Activated CD4-positive, alpha-beta memory T cell treated with anti-CD3 and anti-CD28 coated beads for 36 hours (primary cell): ENCODE results near the gene IL12RB1. TPM values are rescaled to one million over a fixed set of nuclear protein-coding genes. Genes with fewer than 3 reads are reported as not detected.
A peak's percentile ranks its signal among the peaks of the same experiment; 100 is the strongest.

Experiments used
- CTCF ChIA-PET: fragments of 350-600 bp; sonication (Branson Sonifier 250); formaldehyde crosslinking; loops from one replicate; lab custom pipeline; 2021; ENCODE audit warnings: antibody characterized with exemption, inconsistent platforms; lab: Charles Lee
- POLR2A ChIA-PET: fragments of 350-600 bp; sonication (Branson Sonifier 250); formaldehyde crosslinking; loops from one replicate; lab custom pipeline; 2021; ENCODE audit warnings: antibody characterized with exemption; lab: Charles Lee
- DNase-seq: peaks from one replicate; pipeline ENCODE4 v3.0.0-alpha.2; 2020
- H3K27ac Mint-ChIP-seq: one replicate; pipeline ENCODE4 v1.8.0; 2021; ENCODE audit warnings: mixed read lengths
- H3K27me3 Mint-ChIP-seq: one replicate; pipeline ENCODE4 v1.8.0; 2021; ENCODE audit warnings: mixed read lengths
- H3K36me3 Mint-ChIP-seq: one replicate; pipeline ENCODE4 v1.8.0; 2021; ENCODE audit warnings: mixed read lengths
- H3K4me1 Mint-ChIP-seq: one replicate; pipeline ENCODE4 v1.8.0; 2021; ENCODE audit warnings: low read depth, mixed read lengths
- H3K4me3 Mint-ChIP-seq: one replicate; pipeline ENCODE4 v1.8.0; 2021; ENCODE audit warnings: mild to moderate bottlenecking, mixed read lengths
- H3K9me3 Mint-ChIP-seq: one replicate; pipeline ENCODE4 v1.8.0; 2021; ENCODE audit warnings: mixed read lengths
- intact Hi-C: fragments of 100-400 bp; cut with micrococcal nuclease; formaldehyde crosslinking; loops from one replicate; pipeline ENCODE4 v1.15.1; 2023
- total RNA-seq, 2 experiments: library from RNA; stranded (reverse); gene quantifications; one replicate each; pipeline ENCODE4 v1.2.3, GENCODE V29; 2021

Gene IL12RB1
- total RNA-seq, result 10 to 100 TPM; 22.6 to 23.3 TPM

DNA sequence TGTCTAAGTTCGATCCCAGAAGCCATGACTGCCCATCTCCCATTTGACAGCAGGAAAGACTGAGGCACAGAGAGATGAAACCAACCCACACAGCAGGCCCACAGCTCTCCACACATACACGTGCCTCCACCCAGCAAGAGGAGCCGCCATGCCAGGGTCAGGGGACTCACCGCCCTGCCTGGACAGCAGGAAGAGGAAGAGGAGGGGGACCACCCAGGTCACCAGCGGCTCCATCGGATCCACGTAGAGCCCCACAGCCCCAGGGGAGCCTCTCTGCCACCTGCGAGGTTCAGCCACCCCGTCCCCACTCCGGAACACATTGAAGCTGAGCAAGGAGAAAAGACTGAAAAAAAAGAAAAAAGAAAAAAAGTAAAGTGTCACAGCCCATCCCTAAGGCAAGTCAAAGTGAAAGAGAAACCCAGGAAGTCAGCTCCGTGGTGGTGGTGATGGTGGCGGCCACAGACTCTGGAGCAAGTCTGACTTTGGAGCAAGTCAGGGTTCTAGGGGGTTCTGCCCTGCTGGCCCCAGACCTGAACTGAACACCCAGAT lies at the start of gene IL12RB1:
IL12RB1 (minus strand) TSS at position 345 of the 549 bp plus-strand sequence; CDS start at position 234, 111 bp downstream.
- intact Hi-C loops, result no loop called here

DNA sequence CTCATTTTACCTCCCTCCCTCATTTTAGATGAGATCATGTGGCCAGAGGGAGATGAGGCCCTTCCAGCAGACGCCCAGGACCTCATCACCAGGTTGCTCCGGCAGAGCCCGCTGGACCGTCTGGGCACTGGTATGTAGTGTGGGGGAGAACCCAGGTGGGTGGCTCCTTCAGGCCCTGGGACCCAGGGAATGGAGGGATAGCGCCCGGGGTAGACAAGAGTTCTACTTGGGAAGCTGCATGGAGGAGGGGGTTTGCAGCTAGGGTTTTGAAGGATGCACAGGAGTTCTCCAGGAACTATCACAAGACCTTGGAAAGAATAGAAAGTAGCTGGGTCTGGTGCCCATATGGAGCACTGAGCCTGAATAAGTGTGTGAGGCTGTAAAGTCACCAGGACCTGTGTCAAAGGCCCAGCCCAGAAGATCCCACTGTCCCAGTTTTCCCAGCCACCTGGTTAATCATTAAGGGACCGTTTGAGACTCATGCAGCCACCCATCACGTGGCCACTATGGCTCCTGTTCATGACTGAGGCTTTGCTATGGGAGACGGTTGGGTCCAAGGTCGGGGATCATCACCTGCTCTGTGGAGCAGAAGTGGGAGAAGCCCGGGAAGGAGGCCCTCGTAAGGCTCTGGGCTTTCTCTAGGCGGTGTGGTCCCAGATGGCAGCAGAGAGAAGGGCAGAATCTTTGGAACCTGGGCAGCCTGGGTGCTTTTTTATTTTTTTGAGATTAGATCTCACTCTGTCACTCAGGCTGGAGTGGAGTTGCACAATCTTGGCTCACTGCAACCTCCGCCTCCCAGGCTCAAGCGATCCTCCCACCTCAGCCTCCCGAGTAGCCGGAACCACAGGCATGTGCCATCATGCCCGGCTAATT lies 49.2 kb upstream of the IL12RB1 start:
- intact Hi-C loops, result no loop called here
- ChIA-PET CTCF (interaction anchor here (1.0 kb wide), 1 partner anchor 16 kb away, joined by 3 read pairs; no protein-coding TSS in a partner anchor), POLR2A (no interaction called here)
- peaks cover 22% of the 10 kb centered on the region for H3K36me3 Mint-ChIP-seq
- no peaks in the 10 kb centered on the region for H3K27me3 Mint-ChIP-seq
- no peak overlapping the region for H3K4me3 Mint-ChIP-seq
- H3K9me3 Mint-ChIP-seq, result no peaks in the 10 kb centered on the region
- no peaks in the 10 kb centered on the region for H3K4me1 Mint-ChIP-seq
- H3K27ac Mint-ChIP-seq, result no peak overlapping the region
- DNase-seq, result no peak

More for the DNA sequence above, at the start of gene IL12RB1:
- DNase-seq, result peak; percentile 82
- H3K4me3 Mint-ChIP-seq, result peak within 1 kb of the TSS; percentile 93
- peaks cover 61% of the 10 kb centered on the region for H3K4me1 Mint-ChIP-seq
- ChIA-PET POLR2A (interaction anchor here (0.7 to 1.9 kb wide), 6 partner anchors 28 to 195 kb away, joined by 3 to 9 read pairs (median 5); partner anchors contain the start of genes ARRDC2, JUND and PIK3R2), CTCF (interaction anchor here (0.7 to 1.9 kb wide), 4 partner anchors 25 to 166 kb away, joined by 3 to 5 read pairs (median 4); no protein-coding TSS in a partner anchor)
- H3K27me3 Mint-ChIP-seq, result no peaks in the 10 kb centered on the region
- peak within 1 kb of the TSS; percentile 96 for H3K27ac Mint-ChIP-seq
- no peaks in the 10 kb centered on the region for H3K9me3 Mint-ChIP-seq
- H3K36me3 Mint-ChIP-seq, result peaks cover 4% of the 10 kb centered on the region

GRCh38 chr19:18131841-18132596 lies 45.3 kb upstream of the IL12RB1 start:
- Mint-ChIP-seq H3K4me1 (peaks cover 4% of the 10 kb centered on the region), H3K9me3 (no peaks in the 10 kb centered on the region), H3K36me3 (peaks cover 17% of the 10 kb centered on the region), H3K4me3 (no peak overlapping the region), H3K27ac (no peak overlapping the region), H3K27me3 (no peaks in the 10 kb centered on the region)
- POLR2A ChIA-PET, result no interaction called here
- peak; percentile 16 for DNase-seq
- intact Hi-C loops, result no loop called here
- CTCF ChIA-PET, result no interaction called here

DNA sequence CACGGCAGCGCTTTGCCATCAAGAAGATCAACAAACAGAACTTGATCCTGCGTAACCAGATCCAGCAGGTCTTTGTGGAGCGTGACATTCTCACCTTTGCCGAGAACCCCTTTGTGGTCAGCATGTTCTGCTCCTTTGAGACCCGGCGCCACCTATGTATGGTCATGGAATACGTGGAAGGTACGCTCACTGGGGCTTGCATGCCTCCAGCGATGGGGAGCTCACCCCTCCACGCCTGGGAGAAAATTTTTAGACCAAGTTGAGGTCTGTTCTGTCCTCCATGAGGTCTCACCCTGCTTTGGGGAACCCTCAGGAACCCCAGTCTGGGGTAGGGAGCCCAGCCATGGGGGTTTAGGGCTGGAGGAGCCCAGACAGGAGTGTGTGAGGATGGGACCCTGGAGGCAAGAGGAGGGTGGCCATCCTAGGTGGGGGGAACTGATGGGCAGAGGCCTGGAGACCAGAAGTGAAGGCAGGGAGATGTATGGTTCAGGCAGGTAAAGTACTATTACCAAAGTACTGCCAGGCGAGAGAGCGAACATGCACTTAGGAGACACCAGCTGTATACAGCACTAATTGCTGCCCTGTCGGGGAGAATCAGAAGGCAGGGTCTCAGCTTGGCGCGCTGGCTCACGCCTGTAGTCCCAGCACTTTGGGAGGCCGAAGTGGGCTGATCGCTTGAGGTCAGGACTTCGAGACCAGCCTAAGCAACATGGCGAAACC lies 43.9 kb upstream of the IL12RB1 start:
- Mint-ChIP-seq H3K4me3 (no peak overlapping the region), H3K36me3 (peaks cover 19% of the 10 kb centered on the region), H3K27ac (no peak overlapping the region), H3K27me3 (no peaks in the 10 kb centered on the region), H3K9me3 (no peaks in the 10 kb centered on the region), H3K4me1 (peaks cover 4% of the 10 kb centered on the region)
- ChIA-PET POLR2A (no interaction called here), CTCF (no interaction called here)
- no peak for DNase-seq
- intact Hi-C loops, result no loop called here

DNA sequence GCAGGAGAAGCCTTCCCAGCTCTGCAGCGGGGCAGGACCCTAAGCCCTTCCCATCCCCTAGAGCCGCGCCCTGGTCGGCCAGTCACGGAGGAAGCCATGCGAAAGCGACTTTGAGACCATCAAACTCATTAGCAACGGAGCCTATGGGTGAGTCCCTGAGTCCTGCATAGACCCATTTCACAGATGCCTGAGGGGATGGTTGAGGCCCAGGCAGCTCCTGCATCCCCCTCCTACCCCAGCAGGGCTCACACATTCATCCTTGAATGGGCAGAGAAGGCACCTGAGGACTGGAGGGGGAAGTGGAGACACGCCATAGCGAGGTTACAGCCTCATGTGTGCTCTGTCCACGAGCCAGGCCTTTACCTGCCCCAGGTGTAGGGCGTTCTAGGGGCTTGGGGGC lies 42.1 kb upstream of the IL12RB1 start:
- POLR2A ChIA-PET, result interaction anchor here (1.2 kb wide), 1 partner anchor 23 kb away, joined by 4 read pairs; the partner anchor contains the start of gene PIK3R2
- no peak overlapping the region for H3K4me3 Mint-ChIP-seq
- CTCF ChIA-PET, result no interaction called here
- peaks cover 4% of the 10 kb centered on the region for H3K4me1 Mint-ChIP-seq
- no peak for DNase-seq
- H3K27ac Mint-ChIP-seq, result no peak overlapping the region
- peaks cover 22% of the 10 kb centered on the region for H3K36me3 Mint-ChIP-seq
- H3K27me3 Mint-ChIP-seq, result no peaks in the 10 kb centered on the region
- H3K9me3 Mint-ChIP-seq, result no peaks in the 10 kb centered on the region
- intact Hi-C loops, result no loop called here

- Mint-ChIP-seq H3K9me3 (no peaks in the 10 kb centered on the region), H3K4me1 (peaks cover 4% of the 10 kb centered on the region), H3K27ac (peak overlapping the region; percentile 49), H3K27me3 (no peaks in the 10 kb centered on the region), H3K36me3 (peaks cover 27% of the 10 kb centered on the region), H3K4me3 (no peak overlapping the region)
- CTCF ChIA-PET, result interaction anchor here (0.7 kb wide), 1 partner anchor 9 kb away, joined by 4 read pairs; no protein-coding TSS in a partner anchor
- intact Hi-C loops, result no loop called here
- POLR2A ChIA-PET, result interaction anchor here (1.2 kb wide), 1 partner anchor 24 kb away, joined by 4 read pairs; the partner anchor contains the start of gene PIK3R2
- DNase-seq, result peak; percentile 42
Observed at GRCh38 chr19:18128044-18128443, 41.3 kb upstream of the IL12RB1 start.

DNA sequence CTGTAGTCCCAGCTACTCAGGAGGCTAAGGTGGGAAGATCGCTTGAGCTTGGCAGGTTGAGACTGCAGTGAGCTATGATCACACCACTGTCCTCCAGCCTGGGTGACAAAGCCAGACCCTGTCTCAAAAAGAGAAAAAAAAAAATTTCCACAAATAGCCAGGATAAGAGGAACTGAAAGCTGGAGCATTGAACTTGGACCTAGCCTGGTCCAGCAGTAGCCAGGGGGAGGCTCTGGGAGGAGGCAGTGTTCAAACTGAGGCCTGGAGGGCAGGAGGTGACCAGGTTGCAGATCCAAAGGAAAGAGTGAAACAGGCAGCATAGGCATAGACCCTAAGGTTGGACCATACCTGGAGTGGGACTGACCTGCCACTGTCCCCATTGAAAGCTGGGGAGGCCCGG lies 39.4 kb upstream of the IL12RB1 start:
- no peaks in the 10 kb centered on the region for H3K27me3 Mint-ChIP-seq
- DNase-seq, result no peak
- POLR2A ChIA-PET, result interaction anchor here (0.7 kb wide), 1 partner anchor 18 kb away, joined by 4 read pairs; no protein-coding TSS in a partner anchor

GRCh38 chr19:18123819-18124218 lies 37.1 kb upstream of the IL12RB1 start:
- H3K36me3 Mint-ChIP-seq, result peaks cover 25% of the 10 kb centered on the region
- no peak overlapping the region for H3K27ac Mint-ChIP-seq
- no peak for DNase-seq
- H3K4me1 Mint-ChIP-seq, result peaks cover 26% of the 10 kb centered on the region
- no peaks in the 10 kb centered on the region for H3K9me3 Mint-ChIP-seq
- no peaks in the 10 kb centered on the region for H3K27me3 Mint-ChIP-seq
- H3K4me3 Mint-ChIP-seq, result no peak overlapping the region
- POLR2A ChIA-PET, result no interaction called here
- CTCF ChIA-PET, result interaction anchor here (1.3 kb wide), 1 partner anchor 27 kb away, joined by 3 read pairs; no protein-coding TSS in a partner anchor
- intact Hi-C loops, result no loop called here

More for the DNA sequence above, 39.4 kb upstream of the IL12RB1 start:
- no peak overlapping the region for H3K4me3 Mint-ChIP-seq
- H3K9me3 Mint-ChIP-seq, result no peaks in the 10 kb centered on the region
- H3K27ac Mint-ChIP-seq, result no peak overlapping the region
- peaks cover 25% of the 10 kb centered on the region for H3K36me3 Mint-ChIP-seq
- CTCF ChIA-PET, result interaction anchor here (0.7 to 0.8 kb wide), 2 partner anchors 13 to 81 kb away, joined by 3 to 4 read pairs; no protein-coding TSS in a partner anchor
- peaks cover 4% of the 10 kb centered on the region for H3K4me1 Mint-ChIP-seq
- intact Hi-C loops, result no loop called here

DNA sequence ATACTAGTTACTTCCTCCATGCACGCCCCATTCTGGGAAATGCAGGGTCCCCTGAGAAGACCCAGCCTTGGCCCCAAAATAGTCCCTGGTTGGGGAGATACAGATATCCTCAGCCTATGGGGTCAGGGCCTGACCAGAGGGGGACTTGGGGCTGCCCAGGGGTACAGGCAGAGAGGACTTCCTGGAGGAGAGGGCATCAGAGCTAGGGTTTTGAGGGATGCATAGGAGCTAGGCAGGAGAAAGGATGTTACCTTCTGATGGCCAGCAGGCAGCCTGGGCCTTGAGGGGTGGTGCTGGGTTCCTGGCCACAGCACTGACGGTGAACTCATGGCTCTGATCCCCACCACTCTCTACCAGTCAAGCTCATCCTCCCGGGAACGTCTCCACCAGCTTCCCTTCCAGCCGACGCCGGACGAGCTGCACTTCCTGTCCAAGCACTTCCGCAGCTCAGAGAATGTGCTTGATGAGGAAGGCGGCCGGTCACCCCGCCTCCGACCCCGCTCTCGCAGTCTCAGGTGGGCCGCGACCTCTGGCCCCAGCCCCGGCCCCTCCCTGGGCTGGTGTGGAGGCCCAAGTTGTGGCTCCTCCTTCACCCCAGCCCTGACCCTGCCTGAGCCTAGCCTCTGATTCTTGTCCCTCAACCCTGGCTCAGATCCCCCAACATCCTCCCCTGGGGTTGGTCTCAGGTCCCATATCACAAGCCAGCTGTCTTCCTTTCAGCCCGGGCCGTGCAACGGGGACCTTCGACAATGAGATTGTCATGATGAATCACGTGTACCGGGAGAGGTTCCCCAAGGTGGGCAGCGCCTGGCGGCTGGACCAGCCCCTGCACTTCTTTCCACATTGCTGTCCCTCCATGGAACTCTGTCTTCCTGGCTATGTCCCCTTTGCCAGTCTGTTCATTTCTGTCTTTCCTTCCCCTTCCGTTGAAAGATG lies 36.4 kb upstream of the IL12RB1 start:
- intact Hi-C loops, result no loop called here
- Mint-ChIP-seq H3K27ac (no peak overlapping the region), H3K4me3 (no peak overlapping the region), H3K27me3 (no peaks in the 10 kb centered on the region), H3K4me1 (peaks cover 29% of the 10 kb centered on the region), H3K36me3 (peaks cover 21% of the 10 kb centered on the region), H3K9me3 (no peaks in the 10 kb centered on the region)
- ChIA-PET POLR2A (no interaction called here), CTCF (interaction anchor here (1.0 to 1.3 kb wide), 2 partner anchors 28 to 29 kb away, joined by 3 read pairs; partner anchors contain the start of gene PIK3R2)
- DNase-seq, result no peak

DNA sequence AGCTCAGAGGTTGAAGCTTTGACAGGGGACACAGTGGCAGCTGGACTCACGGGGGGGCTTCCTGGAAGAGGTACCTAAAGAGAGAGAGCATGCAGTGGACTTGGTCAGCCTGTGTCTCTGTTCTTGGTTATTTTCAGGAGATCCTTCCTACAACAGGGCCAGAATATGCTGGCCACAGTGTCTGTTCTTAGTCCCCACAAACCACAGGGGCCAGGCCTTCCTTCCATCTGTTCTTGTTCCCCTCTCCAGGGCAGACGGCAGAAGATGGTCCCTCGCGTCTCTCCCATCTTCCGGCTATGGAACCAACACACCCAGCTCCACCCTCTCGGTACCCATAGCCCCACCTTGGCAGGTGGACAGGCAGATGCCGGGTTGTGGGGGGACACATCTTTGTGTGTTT lies 35.7 kb upstream of the IL12RB1 start:
- POLR2A ChIA-PET, result no interaction called here
- Mint-ChIP-seq H3K27me3 (no peaks in the 10 kb centered on the region), H3K4me3 (no peak overlapping the region), H3K36me3 (peaks cover 21% of the 10 kb centered on the region), H3K9me3 (no peaks in the 10 kb centered on the region), H3K27ac (no peak overlapping the region), H3K4me1 (peaks cover 32% of the 10 kb centered on the region)
- no peak for DNase-seq
- intact Hi-C loops, result no loop called here
- CTCF ChIA-PET, result interaction anchor here (1.0 to 1.3 kb wide), 2 partner anchors 29 to 30 kb away, joined by 3 read pairs; partner anchors contain the start of gene PIK3R2
